Transverse colon (tissue), 4 donors: ENCODE results near the gene ARHGEF26. TPM values are rescaled to one million over a fixed set of nuclear protein-coding genes. Genes with fewer than 3 reads are reported as not detected.

ENCODE experiments used
- DNase-seq: peaks from one replicate; pipeline ENCODE4 v3.0.0-alpha.2; 2019
- H3K27ac ChIP-seq, 4 donors: fragments of 200-600 bp; sonication (generic); 2 replicates each; pipeline ENCODE4 v1.5.1; 2016 to 2018; ENCODE audit warnings: inconsistent platforms in 4 of 4
- H3K27me3 ChIP-seq: fragments of 200-600 bp; sonication (generic); 2 replicates; pipeline ENCODE4 v1.5.1; 2017; ENCODE audit warnings: inconsistent platforms
- H3K36me3 ChIP-seq, 4 donors: fragments of 200-600 bp; sonication (generic); 2 replicates each; pipeline ENCODE4 v1.5.1; 2017 to 2019; ENCODE audit warnings: inconsistent platforms in 4 of 4
- H3K4me1 ChIP-seq, 4 donors: fragments of 200-600 bp; sonication (generic); 2 replicates each; pipeline ENCODE4 v1.5.1; 2017 to 2020; ENCODE audit warnings: inconsistent platforms in 4 of 4
- H3K4me3 ChIP-seq, 4 donors: fragments of 200-600 bp; sonication (generic); 1 replicate in 1 of 4; 2 replicates in 3 of 4; pipeline versions ENCODE4 v1.5.1 to v1.6.1; 2017 to 2019; ENCODE audit warnings: inconsistent platforms in 4 of 4
- H3K9me3 ChIP-seq, 2 donors: fragments of 200-600 bp; sonication (generic); 2 replicates each; pipeline ENCODE4 v1.5.1; 2017 to 2019; ENCODE audit warnings: inconsistent platforms in 2 of 2
- CTCF ChIP-seq, 5 experiments: fragments of 200-600 bp in 3 of 5; fragments of 450-650 bp in 2 of 5; sonication (generic) in 3 of 5; IDR thresholded peaks; 1 replicate in 2 of 5; 2 replicates in 3 of 5; pipeline ENCODE4 v1.5.1; 2016 to 2017; ENCODE audit warnings: antibody characterized with exemption in 5 of 5, inconsistent platforms in 3 of 5, mild to moderate bottlenecking in 2 of 5, moderate library complexity in 1 of 5
- EP300 ChIP-seq: sonication (generic); formaldehyde crosslinking; IDR thresholded peaks from one replicate; pipeline ENCODE4 v1.6.1; 2017; ENCODE audit warnings: antibody characterized with exemption, low read depth
- POLR2A ChIP-seq: fragments of 450-650 bp; IDR thresholded peaks from one replicate; pipeline ENCODE4 v1.6.1; 2016; ENCODE audit warnings: antibody characterized with exemption, mild to moderate bottlenecking, moderate library complexity
- POLR2AphosphoS5 ChIP-seq, 3 donors: sonication (generic); formaldehyde crosslinking; IDR thresholded peaks; one replicate each; pipeline ENCODE4 v1.6.1; 2016; ENCODE audit warnings: antibody characterized with exemption in 3 of 3
- WGBS, 2 donors: methylation state at CpG; one replicate each; pipeline ENCODE4 v1.1.5; 2018; ENCODE audit warnings: low coverage in 1 of 2; 5-methylcytosine and 5-hydroxymethylcytosine counted together
- in situ Hi-C, 4 donors: fragments of 200-750 bp; cut with MboI; loops; one replicate each; pipeline versions ENCODE4 v1.15.0 to v1.15.1; 2017; ENCODE audit warnings: low sequenced_read_pairs in 3 of 4, low pct_ligation_motif_present in 1 of 4, low pct_unique_long_range_greater_than_20kb in 1 of 4
- intact Hi-C: fragments of 100-400 bp; cut with DNase I; formaldehyde crosslinking; loops from one replicate; pipeline ENCODE4 v1.15.1; 2023; ENCODE audit warnings: low total_unique reads
- total RNA-seq, 4 donors: library from RNA; depleted of rRNA; stranded (reverse); fragments of >200 nt; gene quantifications; one replicate each; pipeline ENCODE4 v1.1.0, GENCODE V29; 2016

ARHGEF26 gene
- total RNA-seq, 4 donors from 2014 or later = 8.6 to 15.0 (median 13.2) TPM

DNA sequence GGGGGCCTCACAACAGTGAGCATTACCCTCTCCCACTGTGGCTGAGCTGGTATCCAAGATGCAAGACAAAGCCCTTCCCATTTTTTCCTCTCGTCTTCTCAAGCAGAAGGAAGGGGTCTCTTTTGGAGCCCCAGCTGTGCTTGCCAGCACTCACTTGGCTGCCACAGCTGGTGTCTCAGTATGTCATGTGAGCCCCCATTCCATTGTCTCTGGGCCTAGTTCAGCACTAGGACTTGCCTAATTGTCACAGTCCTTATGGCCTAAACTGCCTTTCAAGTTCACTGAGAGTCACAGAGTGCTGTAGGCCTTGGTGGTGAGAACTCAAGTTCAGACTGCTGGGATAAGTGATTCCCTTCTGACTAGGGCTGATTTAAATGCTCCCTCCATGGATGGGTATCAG, 89.8 kb downstream of the ARHGEF26 start:
- intact Hi-C loops = no loop called here
- no peaks in the 10 kb centered on the region for H3K4me1 ChIP-seq
- H3K27me3 ChIP-seq = no peaks in the 10 kb centered on the region
- in situ Hi-C loops = no loop called here
- WGBS, 2 donors = 93% methylated on average over 1 of the region's 1 CpG; no CpG with 5 or more reads in 1 of the 2 donors
- no peak for TF ChIP-seq CTCF (IDR thresholded peaks at IDR 0.05)
- TF ChIP-seq POLR2A = no peak
- no peak for TF ChIP-seq POLR2AphosphoS5 (IDR thresholded peaks at IDR 0.05)
- TF ChIP-seq EP300 = no peak
- no peaks in the 10 kb centered on the region for H3K9me3 ChIP-seq
- no peak for DNase-seq
- H3K27ac ChIP-seq = no peak overlapping the region
- no peaks in the 10 kb centered on the region for H3K36me3 ChIP-seq
- H3K4me3 ChIP-seq = no peak overlapping the region

- Histone ChIP-seq H3K9me3 (no peaks in the 10 kb centered on the region), H3K27me3 (no peaks in the 10 kb centered on the region), H3K4me3 (no peak overlapping the region), H3K36me3 (no peaks in the 10 kb centered on the region), H3K27ac (no peak overlapping the region), H3K4me1 (no peaks in the 10 kb centered on the region)
- 87 to 98% methylated on average over 2 of the region's 2 CpGs for whole genome bisulfite sequencing, 2 donors
- no peak for DNase-seq
- in situ Hi-C loops = no loop called here
- TF ChIP-seq POLR2A (no peak), CTCF (IDR thresholded peaks at IDR 0.05) (no peak), EP300 (no peak), POLR2AphosphoS5 (IDR thresholded peaks at IDR 0.05) (no peak)
- intact Hi-C loops = no loop called here
Observed at GRCh38 chr3:154214306-154214705, 93.1 kb downstream of the ARHGEF26 start.

DNA sequence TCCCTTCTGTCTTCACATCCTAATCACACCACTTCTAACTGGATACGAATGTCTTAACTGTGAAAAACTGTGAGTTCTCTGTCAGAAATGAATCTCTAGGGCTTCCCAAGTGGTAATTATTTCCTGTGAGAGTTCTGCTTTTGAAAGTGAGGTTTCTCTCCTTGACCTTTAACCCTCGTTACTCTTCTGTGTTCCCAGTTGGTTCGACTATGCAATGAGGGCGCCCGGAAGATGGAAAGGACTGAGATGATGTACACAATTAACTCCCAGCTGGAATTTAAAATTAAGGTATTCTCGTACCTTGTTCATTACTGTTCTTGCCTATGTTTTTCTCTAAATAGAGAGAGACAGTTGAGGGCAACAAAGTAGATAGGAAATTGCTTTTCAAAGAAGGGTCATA, 96.5 kb downstream of the ARHGEF26 start:
- in situ Hi-C loops = no loop called here
- no peaks in the 10 kb centered on the region for H3K36me3 ChIP-seq

GRCh38 chr3:154218728-154219127, 97.5 kb downstream of the ARHGEF26 start:
- intact Hi-C loops = no loop called here
- no peaks in the 10 kb centered on the region for H3K27me3 ChIP-seq

More for the DNA sequence above, 96.5 kb downstream of the ARHGEF26 start:
- 81 to 98% methylated on average over 5 to 6 of the region's 6 CpGs for WGBS, 2 donors
- H3K4me1 ChIP-seq = no peaks in the 10 kb centered on the region
- intact Hi-C loops = no loop called here
- H3K27me3 ChIP-seq = no peaks in the 10 kb centered on the region
- no peaks in the 10 kb centered on the region for H3K9me3 ChIP-seq
- no peak overlapping the region for H3K4me3 ChIP-seq
- no peak for DNase-seq
- TF ChIP-seq CTCF (IDR thresholded peaks at IDR 0.05) (no peak), POLR2A (no peak), EP300 (no peak)
- no peak overlapping the region for H3K27ac ChIP-seq

More at GRCh38 chr3:154218728-154219127, 97.5 kb downstream of the ARHGEF26 start:
- H3K4me1 ChIP-seq = no peaks in the 10 kb centered on the region
- 90 to 92% methylated on average over 1 of the region's 1 CpG for WGBS, 2 donors
- TF ChIP-seq POLR2A (no peak), EP300 (no peak), POLR2AphosphoS5 (IDR thresholded peaks at IDR 0.05) (no peak), CTCF (IDR thresholded peaks at IDR 0.05) (no peak)
- H3K9me3 ChIP-seq = no peaks in the 10 kb centered on the region
- H3K4me3 ChIP-seq = no peak overlapping the region
- no peaks in the 10 kb centered on the region for H3K36me3 ChIP-seq
- in situ Hi-C loops = no loop called here
- no peak overlapping the region for H3K27ac ChIP-seq
- no peak for DNase-seq
